Sciatic nerve (tissue), 2 donors: ENCODE measurements around the gene MFSD6. TPM values are rescaled to one million over a fixed set of nuclear protein-coding genes. Genes with fewer than 3 reads are reported as not detected.
"Not testable (repeated sequence)": the region's sequence is repeated elsewhere in the genome, so short reads cannot be mapped to it uniquely, and the experiment has no call there.

ENCODE experiments used
- ATAC-seq: fragments of 200-7000 bp; cut with Tn5 transposase; one replicate; pipeline ENCODE4 v1.9.1; 2020; ENCODE audit warnings: mild to moderate bottlenecking, moderate library complexity
- DNase-seq: peaks from one replicate; pipeline ENCODE4 v3.0.0-alpha.2; 2020; ENCODE audit warnings: low spot score
- intact Hi-C: fragments of 100-400 bp; cut with DNase I; formaldehyde crosslinking; loops from one replicate; pipeline ENCODE4 v1.14.2; 2022
- total RNA-seq: library from RNA; stranded (reverse); fragmentation: NEBNext Ultra II Directional; extraction: Animal tissue kit (Norgen Biotek cat#: 25700); gene quantifications from one replicate; pipeline ENCODE4 v1.2.1, GENCODE V29; 2021
- donor health status: DM: no; HTN: no; CAD: no.
- donor health status: DM: no; HTN: no; CAD: no.

Gene MFSD6
- 47.5 TPM for total RNA-seq

DNA sequence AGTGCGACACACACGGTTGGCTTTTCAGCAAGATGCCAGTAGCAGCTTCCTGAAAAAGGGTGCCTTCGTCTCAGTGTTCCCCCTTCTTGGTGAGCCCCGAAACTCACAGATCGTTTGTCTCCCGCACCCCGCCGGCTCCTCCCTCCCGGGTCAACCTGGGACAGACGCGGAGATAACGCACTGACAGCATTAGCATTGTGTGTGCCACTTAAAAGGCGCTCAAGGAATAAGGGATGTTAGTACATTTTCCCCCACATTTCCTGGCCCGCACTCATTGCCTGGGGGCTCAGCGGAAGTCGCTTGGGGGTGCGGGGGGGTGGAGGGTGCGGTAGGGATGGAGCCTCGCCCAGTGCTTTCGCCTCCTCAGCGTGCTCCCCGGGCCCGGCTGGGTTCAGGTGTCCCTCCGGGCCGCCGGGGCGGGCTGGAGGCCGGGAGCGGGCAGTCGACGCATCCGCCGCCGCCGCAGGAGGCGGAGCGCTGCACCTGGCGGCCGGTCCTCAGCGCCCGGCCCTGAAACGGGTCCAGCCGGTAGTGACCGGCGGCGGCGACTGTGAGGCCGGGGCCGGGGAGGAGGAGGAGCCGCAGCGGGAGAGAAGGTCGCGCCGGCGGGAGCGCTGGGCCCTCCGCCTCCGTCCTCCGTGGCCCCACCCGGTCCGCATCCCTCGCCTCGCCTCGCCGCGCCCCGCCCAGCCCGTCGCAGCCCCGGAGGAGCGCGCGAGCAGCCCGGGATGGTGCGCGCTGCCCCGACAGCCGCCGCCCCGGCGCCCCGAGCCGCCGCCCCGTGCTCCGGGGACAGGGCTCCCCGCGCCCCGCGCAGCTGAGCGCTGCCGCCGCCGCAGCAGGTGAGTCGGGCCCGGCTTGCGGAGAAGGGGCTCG, at the start of gene MFSD6:
Gene MFSD6, plus strand, starts transcription at position 694 of the 876 bp plus-strand sequence. CDS start 27,675 bp downstream, outside the sequence.
- DNase-seq = peak; percentile 72
- peak; percentile 77 for ATAC-seq
- intact Hi-C loops = no loop called here

DNA sequence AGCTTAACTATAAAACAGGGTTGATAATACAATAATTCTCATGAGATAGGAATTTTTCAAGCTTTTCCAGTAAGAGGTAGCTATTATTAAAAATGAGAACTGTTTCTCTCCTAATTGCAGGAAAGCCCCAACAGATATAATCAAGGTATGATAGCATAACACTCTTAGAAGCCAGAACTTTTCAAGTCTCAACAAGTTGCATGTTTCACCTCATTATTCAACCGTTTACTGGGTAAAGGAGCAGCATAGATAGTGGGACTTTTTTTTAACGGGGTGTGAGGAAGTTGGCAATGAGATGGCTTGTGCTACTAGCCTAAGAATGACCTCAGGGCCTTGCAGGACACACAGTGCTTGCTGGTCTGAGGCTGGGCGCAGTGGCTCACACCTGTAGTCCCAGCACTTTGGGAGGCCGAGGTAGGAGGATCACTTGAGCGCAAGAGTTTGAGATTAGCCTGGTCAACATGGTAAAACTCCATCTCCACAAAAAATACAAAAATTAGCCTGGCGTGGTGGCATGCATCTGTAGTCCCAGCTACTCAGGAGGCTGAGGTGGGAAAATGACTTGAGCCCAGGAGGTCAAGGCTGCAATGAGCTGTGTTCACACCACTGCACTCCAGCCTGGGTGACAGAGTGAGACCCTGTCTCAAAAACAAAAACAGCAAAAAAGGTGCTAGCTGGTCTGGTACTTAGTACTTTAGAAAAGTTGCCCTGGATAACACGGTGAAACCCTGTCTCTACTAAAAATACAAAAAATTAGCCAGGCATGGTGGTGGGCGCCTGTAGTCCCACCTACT, 49.3 kb upstream of the MFSD6 start:
- DNase-seq, intact Hi-C loops, ATAC-seq: not testable (repeated sequence)

DNA sequence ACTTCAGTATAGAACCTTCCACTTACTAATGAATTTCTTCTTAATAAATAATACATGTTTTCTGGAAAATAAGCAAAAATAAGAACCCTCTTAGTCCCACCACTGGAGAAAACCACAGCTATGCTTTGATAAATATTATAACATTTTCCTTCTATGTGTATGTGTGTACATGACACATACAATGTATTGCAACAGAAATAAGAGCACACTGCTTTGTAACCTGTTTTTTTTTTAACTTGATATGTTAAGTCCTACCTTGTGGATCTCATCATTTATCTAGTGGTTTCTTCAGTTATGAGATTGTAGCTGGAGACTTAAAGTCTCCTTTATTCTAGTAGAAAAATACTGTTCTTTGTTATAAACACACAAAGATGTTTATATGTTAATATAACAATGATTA, 47.6 kb upstream of the MFSD6 start:
- no peak for DNase-seq
- intact Hi-C loops = no loop called here
- no peak for ATAC-seq

DNA sequence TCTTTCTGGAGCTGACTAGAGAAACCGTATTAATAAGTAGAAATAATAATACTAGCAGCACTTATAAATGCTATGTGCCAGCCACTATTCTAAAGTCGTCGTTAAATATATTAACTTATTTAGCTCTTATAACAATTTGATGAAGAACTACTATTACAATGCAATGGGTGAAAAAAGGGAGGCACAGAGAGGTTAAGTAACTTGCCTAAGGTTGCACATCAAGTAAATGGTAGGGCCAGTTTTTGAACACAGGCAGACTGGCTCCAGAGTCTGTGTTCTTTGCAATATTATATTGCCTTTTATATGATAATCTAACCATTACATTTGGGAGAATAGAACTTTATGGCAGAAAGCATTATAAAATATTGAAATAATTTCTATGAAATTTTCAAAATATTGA, 47.2 kb upstream of the MFSD6 start:
- intact Hi-C loops = no loop called here
- no peak for ATAC-seq
- DNase-seq = no peak

DNA sequence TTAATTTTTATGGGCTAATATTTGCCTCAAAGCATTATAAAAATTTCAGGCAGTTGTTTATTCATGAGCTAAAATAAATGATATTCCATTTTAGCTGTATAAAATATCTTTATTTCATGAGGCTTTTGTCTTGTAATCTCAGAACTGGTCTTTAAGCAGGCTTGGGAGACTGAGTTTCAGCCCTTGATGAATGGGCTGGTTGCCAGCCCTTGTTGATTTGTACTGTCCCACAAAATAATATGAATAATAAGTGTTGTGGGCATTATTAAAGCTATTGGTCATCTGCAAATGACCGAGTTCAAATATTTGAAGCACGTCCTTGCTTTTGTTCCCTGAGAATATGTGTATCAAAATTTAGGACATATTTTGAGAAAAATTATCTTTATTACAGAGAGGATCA, 46.6 kb upstream of the MFSD6 start:
- intact Hi-C loops = no loop called here
- ATAC-seq (no peak), DNase-seq (no peak)

DNA sequence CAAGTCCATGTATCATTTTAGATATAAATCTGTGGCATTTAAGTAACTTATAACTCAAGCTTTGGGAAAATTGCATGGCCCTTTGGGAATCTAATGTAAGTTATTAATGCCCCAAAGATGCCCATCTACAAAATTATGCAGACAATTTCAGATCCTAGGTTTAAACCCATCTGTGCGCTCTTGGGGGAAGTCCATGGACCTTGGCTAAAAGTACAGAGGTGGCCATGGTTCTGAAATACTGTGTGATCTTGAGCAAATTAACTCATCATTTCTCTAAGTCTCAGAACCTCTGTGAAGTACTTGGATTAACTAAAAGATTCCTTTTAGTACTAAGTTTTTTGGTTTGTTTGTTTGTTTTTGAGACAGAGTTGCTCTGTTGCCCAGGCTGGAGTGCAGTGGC, 45.3 kb upstream of the MFSD6 start:
- ATAC-seq = no peak
- no peak for DNase-seq
- intact Hi-C loops = no loop called here

DNA sequence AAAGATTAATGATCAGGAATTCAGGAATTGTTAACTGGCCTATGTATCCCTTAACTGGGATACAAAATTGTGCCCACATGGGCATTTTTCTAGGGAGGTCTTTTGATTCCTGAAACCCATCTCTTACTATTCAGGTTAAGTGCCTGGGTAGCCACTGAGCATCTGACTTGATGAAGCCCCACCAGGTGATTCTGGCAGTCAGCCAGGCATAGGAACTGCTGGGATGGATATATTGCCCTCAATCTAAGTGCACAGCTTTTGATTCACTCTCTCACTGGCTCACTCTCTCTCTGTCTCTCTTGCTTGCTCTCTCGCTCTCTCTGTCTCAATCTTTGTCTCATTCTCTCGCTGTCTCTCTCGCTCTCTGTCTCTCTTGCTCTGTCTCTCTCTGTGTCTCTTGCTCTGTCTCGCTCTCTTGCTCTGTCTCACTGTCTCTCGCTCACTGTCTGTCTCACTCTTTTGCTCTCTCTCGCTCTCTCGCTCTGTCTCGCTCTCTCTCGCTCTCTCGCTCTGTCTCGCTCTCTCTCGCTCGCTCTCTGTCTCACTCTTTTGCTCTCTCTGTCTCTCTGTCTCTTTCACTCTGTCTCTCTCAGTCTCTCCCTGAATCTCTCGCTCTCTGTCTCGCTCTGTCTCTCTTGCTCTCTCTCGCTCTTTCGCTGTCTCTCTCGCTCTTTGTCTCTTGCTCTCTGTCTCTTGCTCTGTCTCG, 42.5 kb upstream of the MFSD6 start:
- no peak for DNase-seq
- intact Hi-C loops = no loop called here
- no peak for ATAC-seq

DNA sequence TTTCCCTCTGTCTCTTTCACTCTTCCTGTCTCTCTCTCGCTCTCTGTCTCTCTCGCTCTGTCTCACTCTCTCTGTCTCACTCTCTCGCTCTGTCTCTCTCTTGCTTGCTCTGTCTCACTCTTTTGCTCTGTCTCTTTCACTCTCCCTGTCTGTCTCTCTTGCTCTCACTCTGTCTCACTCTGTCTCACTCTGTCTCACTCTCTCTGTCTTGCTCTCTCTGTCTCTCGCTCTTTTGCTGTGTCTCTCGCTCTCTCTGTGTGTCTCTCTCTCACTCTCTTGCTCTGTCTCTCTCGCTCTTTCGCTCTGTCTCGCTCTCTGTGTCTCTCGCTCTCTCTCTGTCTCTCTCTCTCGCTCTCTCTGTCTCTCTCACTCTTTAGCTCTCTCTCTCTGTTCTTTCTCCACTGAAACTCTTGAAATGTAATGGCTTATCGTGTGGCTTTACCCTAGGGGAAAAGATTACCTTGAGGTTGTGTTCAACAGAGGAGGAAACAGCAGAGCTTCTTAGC, 41.9 kb upstream of the MFSD6 start:
- DNase-seq (no peak), ATAC-seq (no peak)
- intact Hi-C loops = no loop called here

DNA sequence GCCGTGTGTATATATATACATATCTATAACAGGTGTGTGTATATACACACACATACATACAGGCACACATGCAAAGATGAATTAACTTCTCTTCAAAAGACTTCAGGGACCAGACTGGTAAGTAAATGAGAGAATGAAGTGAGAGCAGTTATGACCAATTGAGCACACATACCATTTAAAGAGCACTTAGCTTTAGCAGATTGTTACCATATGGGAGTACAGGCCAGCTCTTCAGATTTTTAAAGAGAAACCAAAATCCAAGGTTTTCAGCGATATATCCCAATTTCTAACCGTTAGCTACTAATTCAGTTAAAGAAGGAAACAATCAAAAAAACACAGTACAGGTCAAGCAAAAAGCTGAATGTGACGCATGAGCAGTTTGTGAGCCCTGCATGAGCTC, 41.1 kb upstream of the MFSD6 start:
- no peak for DNase-seq
- ATAC-seq = no peak
- intact Hi-C loops = no loop called here

DNA sequence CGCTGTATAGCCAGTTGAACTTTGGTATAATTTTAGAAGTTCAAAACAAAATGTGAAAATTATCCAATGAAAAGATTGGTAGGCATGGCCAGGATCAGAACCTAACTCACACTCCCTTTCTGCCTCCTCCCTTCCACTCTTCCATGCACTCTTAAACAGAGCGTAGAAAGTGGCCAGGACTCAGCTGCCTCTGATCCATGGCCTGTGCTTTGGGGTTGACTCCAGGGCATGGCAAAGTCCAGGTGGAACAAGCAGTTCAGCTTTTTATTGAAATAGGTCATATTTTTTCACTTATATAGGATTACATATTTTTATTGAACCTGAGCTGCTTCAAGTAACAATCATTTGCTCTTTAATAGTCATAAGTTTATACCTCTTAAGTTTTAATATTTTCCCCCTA, 38.5 kb upstream of the MFSD6 start:
- DNase-seq = no peak
- intact Hi-C loops = no loop called here
- no peak for ATAC-seq

DNA sequence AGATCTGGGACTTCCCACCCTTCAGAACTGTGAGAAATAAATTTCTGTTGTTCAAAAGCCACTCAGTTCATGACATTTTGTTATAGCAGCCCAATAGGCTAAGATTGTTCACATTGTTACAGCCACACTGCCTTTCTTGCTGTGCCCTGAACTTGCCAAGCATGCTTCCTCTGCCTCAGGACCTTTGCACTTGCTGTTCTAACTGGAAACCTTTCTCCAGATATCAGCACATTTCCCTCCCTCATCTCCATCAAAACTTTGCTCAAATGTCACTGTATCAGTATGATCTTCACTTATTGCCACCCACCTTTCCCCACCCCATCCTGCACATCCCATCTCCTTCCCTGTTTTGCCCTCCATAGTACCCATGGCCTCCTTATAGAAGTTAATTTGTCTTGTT, 32.1 kb upstream of the MFSD6 start:
- no peak for DNase-seq
- no peak for ATAC-seq
- intact Hi-C loops = no loop called here

DNA sequence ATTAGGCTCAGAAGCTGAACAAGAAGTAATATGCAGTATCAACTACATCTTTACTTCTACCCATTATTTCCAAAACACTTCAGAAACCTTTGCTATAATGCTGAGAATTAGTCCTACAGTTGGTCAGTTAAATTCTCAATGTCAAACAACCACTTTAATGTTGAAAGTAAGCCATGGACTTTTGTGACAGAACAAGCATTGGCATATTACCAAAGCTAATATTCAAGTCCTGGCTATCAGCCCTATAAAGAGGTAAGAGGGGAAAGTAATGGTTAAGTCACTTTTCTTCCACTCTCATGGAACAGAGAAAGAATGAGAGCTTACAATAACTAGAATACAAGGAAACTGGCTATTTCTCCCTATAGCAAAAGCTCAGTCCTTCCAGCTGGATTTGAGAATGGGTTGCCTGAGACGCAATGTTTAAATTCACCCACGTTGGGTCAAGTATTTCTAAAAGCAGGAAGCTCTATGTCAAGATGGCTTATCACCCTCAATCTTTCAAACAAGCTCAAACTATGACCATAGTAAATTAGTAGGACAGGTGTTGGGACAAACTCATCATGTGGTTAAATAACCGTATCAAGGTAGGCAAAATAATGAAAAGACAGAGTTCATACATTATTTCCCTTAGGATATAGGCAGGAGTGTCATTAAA, 31.4 kb upstream of the MFSD6 start:
- ATAC-seq (no peak), DNase-seq (no peak)
- intact Hi-C loops = no loop called here

DNA sequence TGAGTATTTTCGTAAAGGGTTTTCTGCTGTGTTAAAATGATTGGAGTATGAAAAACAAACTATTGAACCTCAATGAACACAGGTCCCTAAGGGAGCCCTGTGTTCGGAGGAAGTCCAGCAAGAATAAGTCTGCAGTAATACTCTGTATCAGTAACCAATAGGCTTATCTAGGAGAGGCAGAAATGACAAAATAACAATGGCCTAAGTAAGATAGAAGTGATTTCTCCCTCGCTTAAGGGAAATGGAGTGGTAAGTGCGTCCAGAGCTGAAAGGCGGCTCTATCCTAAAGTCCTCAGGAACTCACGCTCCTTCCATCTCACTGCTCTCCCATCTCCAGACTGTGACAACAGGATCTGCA, 29.3 kb upstream of the MFSD6 start:
- intact Hi-C loops = no loop called here
- ATAC-seq (peak; percentile 56), DNase-seq (no peak)

DNA sequence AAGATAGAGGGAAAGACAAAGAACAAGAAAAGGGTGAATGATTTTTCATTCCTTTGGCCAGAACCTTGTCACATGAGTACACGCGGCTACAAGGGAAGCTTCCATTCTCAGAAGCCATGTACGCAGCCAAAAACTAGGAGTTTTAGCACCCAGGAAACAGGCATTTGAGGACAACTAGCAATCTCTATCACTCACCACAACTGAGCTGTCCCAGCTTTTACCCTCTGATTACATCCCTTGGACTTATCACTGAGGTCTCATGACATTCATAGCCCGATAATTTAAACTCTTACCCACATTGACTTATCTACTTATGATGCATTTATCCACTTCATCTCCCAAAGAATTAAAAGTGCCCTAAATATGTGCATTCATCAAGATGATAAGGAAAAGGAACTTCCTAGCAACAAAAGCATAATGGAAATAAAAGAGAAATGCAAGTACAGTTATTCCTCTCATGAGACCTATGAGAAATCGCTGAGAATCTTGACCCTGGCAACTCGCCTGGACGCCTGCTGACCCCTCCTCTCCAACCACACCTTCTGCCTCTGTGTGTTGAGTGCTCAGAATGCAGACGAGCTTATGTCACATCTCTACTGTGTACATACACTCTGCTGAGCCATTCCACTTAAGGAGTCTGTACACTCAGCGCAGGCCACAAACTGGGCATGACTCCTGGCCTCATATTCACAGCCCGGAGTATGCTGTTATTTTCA, 28.7 kb upstream of the MFSD6 start:
- intact Hi-C loops = no loop called here
- DNase-seq (no peak), ATAC-seq (peak; percentile 33)

DNA sequence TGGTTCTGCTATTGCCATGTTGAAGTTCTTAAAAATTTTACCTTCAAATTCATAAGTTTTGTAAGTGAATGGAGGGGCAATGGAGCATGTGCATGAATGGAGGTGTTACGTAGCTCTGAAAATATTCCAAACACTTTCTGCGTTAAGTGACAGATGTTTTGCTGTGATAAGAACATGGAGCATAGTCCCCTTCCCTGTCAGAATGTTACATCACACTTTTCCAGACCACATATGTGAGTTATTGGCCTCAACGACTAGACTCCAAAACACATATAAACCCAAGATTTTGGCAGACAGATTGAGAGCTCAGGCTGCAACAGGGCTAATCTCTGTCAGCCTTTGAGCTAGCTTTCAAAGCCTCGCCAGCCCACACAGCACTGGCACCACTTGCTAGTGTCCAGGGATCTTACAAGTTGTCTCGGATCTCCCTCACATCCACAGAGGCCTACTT, 27.2 kb upstream of the MFSD6 start:
- intact Hi-C loops = no loop called here
- ATAC-seq = no peak
- no peak for DNase-seq

DNA sequence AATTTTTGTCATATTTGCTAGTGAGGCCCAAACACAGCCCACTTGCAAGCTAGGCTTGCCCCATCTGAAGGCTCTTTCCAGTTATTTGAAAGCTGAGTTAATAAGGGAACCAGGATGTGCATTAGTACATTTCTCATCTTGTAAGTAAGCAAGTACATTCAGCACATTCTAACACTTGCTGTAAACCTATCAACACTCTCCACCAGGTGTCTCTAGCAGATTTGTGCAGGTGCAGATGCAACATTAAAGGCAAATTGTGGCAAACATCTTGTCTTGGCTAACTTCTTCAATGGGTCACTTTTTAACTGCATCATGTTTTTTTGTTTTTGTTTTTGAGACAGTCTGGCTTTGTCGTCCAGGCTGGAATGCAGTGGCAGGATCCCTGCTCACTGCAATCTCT, 25.3 kb upstream of the MFSD6 start:
- intact Hi-C loops = no loop called here
- peak; percentile 32 for ATAC-seq
- DNase-seq = no peak

DNA sequence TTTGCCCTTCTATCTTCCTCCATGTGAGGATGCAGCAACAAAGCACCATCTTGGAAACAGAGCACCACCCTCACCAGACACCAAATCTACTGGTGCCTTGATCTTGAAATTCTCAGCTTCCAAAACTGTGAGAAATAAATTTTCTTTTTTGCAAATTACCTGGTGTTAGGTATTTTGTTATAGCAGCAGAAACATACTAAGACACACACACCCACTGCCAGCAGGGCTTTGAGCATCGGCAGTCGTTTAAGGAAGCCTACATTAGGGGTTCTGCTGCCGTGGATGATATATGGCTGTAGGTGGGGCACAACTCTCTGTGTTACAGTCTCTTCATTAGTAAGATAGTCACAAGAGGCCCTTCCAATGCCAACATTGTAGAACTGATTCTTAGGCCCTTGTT, 20.7 kb upstream of the MFSD6 start:
- intact Hi-C loops = no loop called here
- ATAC-seq (no peak), DNase-seq (no peak)

DNA sequence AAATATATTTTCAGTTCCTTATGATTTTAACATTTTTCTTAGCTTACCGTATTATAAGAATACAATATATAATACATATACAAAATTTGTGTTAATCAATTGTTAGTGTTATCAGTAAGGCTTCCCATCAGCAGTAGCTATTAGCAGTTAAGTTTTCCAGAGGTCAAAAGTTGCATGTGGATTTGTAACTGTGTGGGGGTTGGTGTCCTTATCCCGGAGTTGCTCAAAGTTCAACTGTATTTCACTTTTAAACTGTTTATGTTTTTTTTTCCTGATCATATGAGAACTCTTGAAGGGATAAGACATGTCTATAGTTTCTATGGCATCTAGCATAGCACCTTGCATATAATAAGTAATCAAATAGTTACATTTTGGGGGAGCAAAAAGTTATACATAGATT, 11.9 kb upstream of the MFSD6 start:
- ATAC-seq (no peak), DNase-seq (no peak)
- intact Hi-C loops = no loop called here
